ENCODE data around the gene XCL2.
"Not testable (repeated sequence)": the region's sequence is repeated elsewhere in the genome, so short reads cannot be mapped to it uniquely, and the experiment has no call there.

The XCL2 gene

DNA sequence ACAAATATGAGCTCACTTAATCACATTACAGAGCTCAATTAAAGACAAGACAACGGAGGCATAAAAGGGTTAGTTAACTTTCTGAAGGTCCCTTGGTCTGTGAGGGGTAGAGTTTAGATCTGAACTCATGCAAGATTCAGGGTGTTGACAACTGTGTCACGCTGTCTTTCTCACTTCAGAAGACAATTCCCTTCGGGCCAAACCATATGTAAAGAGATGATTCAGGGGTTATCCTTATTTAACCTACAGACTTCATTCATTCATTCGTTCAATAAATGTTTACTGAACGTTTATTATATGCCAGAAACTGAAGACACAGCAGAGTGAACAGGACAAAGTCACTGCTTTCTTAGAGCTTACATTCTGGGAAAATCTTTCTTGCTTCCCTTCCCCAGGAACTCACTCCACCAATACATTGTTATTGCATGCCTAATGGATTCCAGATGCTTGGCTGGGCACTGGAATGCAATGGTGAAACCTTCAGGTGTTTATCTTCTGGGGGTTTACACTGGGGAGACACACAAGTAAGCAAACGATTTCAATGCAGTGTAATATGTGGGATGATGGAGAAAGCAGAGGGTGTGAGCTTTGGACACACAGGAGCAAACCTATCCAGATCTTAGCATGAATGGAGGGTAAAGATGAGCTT is 39.0 kb upstream of the XCL2 start:
- TF ChIP-seq, protein P1, sequence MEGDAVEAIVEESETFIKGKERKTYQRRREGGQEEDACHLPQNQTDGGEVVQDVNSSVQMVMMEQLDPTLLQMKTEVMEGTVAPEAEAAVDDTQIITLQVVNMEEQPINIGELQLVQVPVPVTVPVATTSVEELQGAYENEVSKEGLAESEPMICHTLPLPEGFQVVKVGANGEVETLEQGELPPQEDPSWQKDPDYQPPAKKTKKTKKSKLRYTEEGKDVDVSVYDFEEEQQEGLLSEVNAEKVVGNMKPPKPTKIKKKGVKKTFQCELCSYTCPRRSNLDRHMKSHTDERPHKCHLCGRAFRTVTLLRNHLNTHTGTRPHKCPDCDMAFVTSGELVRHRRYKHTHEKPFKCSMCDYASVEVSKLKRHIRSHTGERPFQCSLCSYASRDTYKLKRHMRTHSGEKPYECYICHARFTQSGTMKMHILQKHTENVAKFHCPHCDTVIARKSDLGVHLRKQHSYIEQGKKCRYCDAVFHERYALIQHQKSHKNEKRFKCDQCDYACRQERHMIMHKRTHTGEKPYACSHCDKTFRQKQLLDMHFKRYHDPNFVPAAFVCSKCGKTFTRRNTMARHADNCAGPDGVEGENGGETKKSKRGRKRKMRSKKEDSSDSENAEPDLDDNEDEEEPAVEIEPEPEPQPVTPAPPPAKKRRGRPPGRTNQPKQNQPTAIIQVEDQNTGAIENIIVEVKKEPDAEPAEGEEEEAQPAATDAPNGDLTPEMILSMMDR (IDR thresholded peaks at IDR 0.05; ENCODE audit: control extremely low read depth, extremely low read depth, low read depth, missing control alignments) = no peak
- CTCF ChIA-PET = interaction anchor here (1.2 to 1.8 kb wide), 4 partner anchors 14 to 965 kb away, joined by 3 to 9 read pairs (median 3); no protein-coding TSS in a partner anchor
- no peak for DNase-seq (ENCODE audit: extremely low spot score)
- POLR2A ChIA-PET = no interaction called here

DNA sequence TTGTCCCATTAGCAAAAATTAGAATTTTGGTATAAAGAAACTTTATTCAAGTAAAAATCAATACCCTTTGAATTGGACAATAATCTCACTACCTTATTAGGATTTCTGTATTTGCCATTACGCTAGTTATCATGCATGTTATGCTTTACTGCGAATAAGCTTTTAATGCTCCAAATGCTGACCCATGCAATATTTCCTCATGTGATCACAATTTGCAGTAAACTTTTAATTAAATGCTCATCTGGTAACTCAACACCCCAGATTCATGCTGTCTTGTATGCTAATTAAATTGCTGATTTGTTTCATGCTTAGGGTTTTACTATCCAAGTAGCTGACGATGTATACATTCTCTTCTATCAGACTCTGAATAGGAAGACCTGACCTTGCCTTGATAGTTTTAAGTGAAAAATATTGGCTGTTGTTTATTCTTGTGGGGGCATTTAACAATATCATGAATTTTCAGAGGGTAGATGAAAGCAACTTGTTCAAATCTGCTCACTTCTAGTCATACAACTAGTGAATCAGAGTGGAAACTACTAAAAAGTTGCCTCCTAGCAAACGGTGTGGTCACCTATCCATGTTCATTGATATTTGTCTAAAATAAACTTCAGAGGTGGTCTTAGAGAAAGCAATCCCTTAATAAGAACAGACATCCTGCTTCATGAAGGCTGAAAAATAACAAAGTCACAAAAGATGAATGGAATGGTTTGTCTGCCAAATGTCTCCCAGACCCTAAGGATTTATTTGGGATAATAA is 38.2 kb upstream of the XCL2 start:
- POLR2A ChIA-PET = no interaction called here
- no peak for DNase-seq (ENCODE audit: extremely low spot score)
- CTCF ChIA-PET = interaction anchor here (1.2 to 1.4 kb wide), 3 partner anchors 13 to 965 kb away, joined by 3 read pairs; no protein-coding TSS in a partner anchor
- TF ChIP-seq, protein P1 (IDR thresholded peaks at IDR 0.05; ENCODE audit: control extremely low read depth, extremely low read depth, low read depth, missing control alignments) = no peak

DNA sequence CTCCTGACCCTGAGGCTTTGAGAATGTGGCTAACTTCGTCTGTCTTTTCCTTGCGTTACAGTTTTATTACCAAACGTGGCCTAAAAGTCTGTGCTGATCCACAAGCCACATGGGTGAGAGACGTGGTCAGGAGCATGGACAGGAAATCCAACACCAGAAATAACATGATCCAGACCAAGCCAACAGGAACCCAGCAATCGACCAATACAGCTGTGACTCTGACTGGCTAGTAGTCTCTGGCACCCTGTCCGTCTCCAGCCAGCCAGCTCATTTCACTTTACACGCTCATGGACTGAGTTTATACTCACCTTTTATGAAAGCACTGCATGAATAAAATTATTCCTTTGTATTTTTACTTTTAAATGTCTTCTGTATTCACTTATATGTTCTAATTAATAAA is 37.2 kb upstream of the XCL2 start:
- POLR2A ChIA-PET; DNase-seq (ENCODE audit: extremely low spot score); CTCF ChIA-PET: not testable (repeated sequence)

DNA sequence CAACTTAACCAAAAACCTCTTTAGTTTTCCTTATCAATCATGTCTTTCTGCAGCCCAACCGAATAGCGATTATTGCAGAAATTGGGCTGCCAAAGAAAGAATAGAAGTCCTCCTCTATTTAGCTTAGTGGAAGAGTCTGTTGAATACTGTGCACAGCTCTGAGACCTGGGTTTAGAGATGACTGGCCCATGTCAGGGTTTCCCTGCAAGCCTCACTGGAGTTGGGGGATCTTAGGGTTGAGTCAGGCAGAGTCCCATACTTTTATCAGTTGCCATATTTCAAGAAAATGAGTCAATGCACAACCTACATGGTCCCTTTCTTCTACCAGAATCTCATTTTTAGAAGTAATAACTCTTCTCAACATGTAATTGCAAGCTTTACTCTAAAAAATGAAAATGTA is 36.5 kb upstream of the XCL2 start:
- POLR2A ChIA-PET; CTCF ChIA-PET; DNase-seq (ENCODE audit: extremely low spot score): not testable (repeated sequence)

DNA sequence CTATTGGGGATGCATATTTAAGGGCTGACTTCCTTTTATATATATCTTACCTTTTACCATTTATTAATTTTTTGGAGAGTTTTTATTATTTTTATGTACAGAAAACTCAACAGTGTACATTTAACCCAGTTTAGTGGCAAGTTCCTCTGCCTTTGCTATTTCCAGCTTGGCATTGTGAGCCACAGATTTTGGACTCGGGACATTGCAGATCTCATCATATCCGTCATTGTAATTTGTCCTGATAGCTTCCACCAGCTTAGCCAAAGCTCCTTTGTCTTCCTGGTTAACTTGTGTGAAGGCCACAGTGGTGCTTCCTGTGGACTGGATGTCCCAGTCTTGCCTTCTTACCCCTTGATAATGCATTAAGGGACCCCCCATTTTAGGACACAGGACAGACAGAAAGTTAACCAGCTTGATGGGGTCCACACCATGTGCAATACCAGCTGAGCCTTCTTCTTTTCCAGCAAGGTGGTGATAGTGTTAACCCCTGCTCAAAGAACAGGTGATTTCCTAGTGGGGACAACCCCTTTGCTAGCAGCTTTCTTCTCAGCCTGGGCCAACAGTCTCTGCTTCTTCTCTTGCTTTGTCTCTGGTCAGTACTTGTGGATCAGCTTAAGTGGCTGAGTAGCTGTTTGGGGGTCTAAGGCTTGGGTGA is 34.9 kb upstream of the XCL2 start:
- CTCF ChIA-PET = interaction anchor here (0.7 to 2.4 kb wide), 4 partner anchors 10 to 236 kb away, joined by 3 to 9 read pairs (median 6); no protein-coding TSS in a partner anchor
- DNase-seq (ENCODE audit: extremely low spot score); POLR2A ChIA-PET: not testable (repeated sequence)

DNA sequence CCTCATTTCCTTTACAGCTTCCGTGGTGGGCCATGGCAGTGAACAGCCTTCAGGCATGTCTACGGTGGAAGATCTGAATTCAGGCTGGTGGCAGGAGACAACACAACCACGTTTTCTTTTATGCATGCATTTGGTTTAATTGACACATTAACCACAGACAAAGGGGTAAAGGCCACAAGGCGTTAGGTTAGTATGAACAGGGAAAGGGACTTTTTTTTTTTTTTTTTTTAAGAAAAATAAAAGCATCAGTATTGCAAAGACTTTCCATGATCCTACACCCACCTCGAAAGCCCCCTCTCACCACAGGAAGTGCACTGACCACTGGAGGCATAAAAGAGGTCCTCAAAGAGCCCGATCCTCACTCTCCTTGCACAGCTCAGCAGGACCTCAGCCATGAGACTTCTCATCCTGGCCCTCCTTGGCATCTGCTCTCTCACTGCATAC is 32.5 kb upstream of the XCL2 start, which contains the start of gene XCL1:
TSS of gene XCL1 (plus strand) at position 361 of the 444 bp plus-strand sequence. CDS start at position 394, 33 bp downstream.
- DNase-seq (ENCODE audit: extremely low spot score); POLR2A ChIA-PET: not testable (repeated sequence)
- CTCF ChIA-PET = interaction anchor here (1.4 to 2.4 kb wide), 2 partner anchors 11 to 136 kb away, joined by 3 to 9 read pairs; no protein-coding TSS in a partner anchor

DNA sequence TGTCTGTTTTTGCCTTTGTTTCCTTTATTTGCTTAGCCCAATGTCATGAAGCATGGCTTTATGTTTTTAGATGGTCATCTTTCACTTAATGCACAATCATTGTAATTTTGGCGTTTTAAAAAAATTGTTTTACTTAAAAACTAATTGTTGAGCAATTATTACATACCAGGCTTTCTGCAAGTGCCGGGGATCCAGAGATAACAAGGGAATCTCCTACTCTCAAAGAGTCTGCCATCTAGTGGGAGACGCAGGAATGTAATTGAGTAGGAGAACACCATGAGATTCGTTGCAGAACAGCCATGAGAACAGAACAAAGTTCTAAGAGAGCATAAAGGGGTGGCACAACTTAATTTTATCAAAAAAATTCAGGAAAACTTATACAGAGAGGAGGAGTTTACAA is 30.4 kb upstream of the XCL2 start:
- CTCF ChIA-PET; POLR2A ChIA-PET; DNase-seq (ENCODE audit: extremely low spot score): not testable (repeated sequence)
- TF ChIP-seq, protein P1 (IDR thresholded peaks at IDR 0.05; ENCODE audit: control extremely low read depth, extremely low read depth, low read depth, missing control alignments) = peak; percentile 24

DNA sequence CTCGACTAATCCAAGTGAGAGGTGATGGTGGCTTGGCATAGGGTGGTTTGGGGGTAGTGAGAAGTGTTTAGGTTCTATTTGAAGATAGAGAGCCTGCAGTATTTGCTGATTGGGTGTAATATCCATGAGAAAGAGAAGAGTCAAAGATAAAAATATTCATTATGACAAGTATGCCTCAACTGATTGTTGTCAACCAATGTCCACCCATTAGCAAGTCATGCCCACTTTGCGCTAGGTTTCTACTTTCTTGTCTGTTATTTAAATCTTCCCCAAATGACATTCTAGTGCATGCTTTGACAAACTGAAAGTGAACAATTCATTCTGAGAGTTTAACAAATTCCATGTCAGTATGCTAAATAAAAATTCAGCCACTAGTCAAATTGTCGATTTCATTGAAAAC is 28.8 kb upstream of the XCL2 start:
- POLR2A ChIA-PET = no interaction called here
- DNase-seq (ENCODE audit: extremely low spot score) = peak; percentile 14
- TF ChIP-seq, protein P1 (IDR thresholded peaks at IDR 0.05; ENCODE audit: control extremely low read depth, extremely low read depth, low read depth, missing control alignments) = no peak
- CTCF ChIA-PET = interaction anchor here (1.0 kb wide), 1 partner anchor 134 kb away, joined by 4 read pairs; no protein-coding TSS in a partner anchor
